GM18526 (cell line): ENCODE measurements around the gene SMYD3.

Experiments
- POLR2A ChIP-seq: IDR thresholded peaks from 3 replicates; pipeline ENCODE4 v1.6.1; 2011; ENCODE audit not compliant: insufficient read length; ENCODE audit errors: extremely low read depth

SMYD3 gene

DNA sequence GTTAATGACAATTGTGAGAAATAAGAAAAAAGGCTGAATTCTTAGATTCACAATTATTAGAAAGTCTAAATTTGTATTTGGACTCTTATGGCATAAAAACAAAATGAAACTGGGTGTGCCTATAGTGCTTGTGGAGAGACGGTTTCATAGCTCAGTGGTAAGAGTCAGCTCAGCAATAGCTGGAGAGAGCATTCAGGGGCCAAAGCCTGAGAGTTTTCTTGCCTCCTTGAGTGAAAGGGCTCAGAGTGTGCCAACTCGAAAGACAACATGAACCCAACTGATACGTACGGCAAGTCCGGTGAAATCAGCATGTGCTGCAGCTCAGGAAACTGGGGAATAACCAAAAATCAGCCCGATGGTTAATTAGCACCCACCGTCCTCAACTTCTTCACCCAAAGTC lies 577.9 kb downstream of the SMYD3 start:
- no peak for TF ChIP-seq POLR2A

DNA sequence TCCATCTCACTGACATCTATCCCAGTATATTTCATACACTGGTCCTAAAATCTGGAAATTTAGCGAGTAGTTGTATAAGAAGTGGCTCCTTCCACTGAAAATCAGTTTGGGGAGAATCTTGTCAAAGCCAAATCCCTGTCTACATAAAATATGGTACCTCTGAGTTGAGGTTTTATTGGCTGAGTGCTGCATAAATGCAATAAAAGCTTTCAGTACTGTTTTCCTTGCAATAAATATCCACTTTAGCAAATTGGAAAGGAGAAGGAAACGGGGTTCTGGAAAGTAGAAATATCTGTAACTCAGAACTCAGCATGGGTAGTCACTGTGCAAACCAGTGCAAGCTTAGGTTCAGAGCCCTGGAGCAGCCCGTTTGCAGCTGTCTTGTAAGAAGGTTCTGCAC lies 580.2 kb downstream of the SMYD3 start:
- no peak for TF ChIP-seq POLR2A

DNA sequence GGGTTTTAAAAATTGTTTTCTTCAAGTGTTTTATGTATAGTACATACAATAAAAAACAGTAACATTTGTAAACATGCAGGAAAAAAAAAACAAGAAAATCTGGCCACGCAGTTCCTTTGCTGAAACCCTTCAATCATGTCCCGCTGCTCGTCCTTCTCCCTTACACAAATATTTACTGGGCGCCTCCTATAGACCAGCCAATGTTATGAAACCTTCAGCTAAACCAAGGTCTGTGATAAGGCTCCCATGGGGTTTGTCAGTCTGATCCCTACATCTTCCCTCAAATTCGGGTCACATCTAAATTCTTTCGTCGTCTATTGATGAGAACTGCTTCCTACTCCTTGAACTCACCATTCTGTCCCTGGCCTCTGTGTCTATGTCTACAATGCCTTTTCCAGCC lies 583.9 kb downstream of the SMYD3 start:
- no peak for TF ChIP-seq POLR2A

DNA sequence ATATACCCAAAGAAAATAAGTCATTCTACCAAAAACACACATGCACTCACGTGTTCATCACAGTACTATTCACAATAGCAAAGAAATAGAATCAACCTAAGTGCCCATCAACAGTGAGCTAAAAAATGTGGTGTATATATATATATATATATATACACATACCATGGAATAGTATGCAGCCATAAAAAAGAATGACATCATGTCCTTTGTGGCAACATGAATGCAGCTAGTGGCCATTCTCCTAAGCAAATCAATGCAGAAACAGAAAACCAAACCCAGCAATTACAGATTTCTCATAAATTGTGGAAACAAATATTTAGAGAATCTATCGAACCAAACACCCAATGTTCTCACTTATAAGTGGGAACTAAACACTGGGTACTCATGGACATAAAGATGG lies 585.7 kb downstream of the SMYD3 start:
- TF ChIP-seq POLR2A: no peak

DNA sequence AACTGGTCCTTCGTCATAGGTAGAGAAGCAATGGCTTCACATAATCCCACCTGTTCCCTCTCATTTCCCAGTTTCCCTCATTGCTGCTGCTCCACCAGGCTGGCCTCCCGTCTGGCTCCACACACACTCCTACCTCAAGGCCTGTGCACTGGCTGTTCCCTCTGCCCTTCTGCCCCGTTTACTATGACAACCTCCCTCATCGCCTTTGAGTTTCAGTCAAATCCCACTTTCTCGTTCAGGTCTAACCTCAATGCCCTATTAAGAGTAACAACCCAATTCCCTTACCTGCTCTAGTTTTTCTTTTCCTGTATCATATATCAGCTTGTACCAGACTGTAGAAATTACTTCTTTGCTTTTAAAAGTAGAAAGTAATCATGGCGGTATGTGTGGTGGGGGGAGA lies 589.7 kb downstream of the SMYD3 start:
- TF ChIP-seq POLR2A: no peak

DNA sequence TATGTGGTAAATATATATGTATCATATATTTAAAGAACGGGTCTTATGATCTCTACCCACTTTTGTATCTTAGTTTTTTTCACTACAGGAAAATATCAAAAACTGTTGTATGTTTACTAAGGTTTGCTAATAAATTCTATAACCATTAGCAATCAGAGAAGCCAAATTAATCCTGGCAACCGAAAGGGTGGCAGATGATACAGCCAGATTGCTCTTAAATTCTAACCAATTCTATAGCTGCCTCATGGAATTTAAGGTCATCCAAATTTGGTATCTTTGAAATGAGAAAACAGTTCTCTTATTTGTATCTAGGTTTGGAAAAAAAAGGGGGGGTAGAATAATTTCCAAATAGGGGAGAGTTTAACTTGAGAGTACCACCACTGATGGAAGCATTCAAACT lies 591.2 kb downstream of the SMYD3 start:
- no peak for TF ChIP-seq POLR2A

DNA sequence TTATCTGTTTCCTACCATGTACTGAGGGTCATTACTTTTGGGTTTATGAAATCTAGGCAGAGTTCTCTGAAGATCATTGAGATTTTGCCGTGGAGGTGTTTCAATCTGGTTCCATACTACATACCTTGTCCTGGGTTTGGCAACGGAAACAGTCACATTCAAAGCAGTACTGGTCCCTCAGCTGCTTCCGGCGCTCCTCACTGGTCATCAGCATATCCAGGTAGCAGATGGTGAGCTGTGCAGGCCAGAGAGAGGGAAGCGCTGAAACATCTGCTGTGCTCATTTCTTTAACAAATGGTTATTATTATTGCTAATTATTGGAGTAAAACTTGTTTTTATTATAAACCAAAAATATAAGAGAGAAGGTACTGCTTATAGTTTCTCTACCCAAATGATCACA lies 591.7 kb downstream of the SMYD3 start:
- no peak for TF ChIP-seq POLR2A

DNA sequence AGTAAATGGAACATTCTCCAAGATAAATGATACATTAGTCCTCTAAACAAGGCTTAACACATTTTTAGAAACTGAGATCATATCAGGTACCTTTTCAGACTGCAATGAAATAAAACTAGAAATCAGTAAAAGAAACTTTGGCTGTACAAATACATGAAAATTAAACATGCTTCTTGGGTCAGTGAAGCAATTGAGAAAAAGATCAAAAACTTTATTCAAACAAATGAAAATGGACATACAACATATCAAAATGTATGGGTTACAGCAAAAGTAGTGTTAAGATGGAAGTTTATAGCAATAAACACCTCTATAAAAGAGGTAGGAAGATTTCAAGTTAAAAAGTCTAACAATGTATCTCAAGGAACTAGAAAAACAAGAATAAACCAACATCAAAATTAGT lies 598.5 kb downstream of the SMYD3 start:
- no peak for TF ChIP-seq POLR2A

DNA sequence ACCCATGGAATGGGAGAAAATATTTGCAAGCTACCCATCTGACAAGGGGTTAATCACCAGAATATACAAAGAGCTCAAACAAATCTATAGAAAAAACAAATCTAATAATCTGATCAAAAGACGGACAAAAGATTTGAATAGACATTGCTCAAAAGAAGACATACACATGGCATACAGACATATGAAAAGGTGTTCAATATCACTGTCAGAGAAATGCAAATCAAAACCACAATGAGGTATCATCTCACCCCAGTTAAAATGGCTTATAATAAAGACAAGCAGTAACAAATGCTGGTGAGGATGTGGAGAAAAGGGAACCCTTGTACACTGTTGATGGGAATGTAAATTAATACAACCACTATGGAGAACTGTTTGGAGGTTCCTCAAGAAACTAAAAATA lies 600.9 kb downstream of the SMYD3 start:
- TF ChIP-seq POLR2A: no peak

DNA sequence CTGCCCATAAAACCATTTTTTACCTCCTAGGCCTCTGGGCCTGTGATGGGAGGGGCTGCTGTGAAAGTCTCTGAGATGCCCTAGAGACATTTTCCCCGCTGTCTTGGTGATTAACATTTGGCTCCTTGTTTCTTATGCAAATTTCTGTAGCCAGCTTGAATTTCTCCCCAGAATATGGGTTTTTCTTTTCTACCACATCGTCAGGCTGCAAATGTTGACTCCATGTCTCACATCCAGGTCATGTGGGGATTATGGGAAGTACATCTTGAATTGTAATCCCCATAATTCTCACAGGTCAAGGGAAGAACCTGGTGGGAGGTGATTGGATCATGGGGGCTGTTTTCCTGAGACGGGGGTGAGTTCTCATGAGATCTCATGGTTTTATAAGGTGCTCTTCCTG lies 603.2 kb downstream of the SMYD3 start:
- no peak for TF ChIP-seq POLR2A

DNA sequence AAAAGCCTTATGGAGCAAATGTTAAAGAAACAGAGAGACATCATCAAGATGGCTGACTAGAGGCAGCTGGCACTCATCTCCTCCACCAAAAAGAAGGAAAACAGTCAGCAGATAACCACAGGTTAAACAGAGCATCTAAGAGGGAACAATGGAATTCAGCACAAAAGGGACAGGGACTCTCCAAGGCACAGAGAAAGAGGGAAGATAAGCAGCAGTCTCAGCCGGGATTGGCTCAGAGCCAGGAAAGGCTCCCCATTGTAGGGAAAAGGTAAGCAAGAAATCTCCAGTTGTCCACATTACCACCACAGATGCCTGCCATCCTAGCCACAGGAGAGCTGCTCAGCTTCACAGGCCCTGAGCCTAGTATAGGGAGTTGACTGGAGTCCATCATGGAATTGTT lies 605.5 kb downstream of the SMYD3 start:
- TF ChIP-seq POLR2A: no peak

DNA sequence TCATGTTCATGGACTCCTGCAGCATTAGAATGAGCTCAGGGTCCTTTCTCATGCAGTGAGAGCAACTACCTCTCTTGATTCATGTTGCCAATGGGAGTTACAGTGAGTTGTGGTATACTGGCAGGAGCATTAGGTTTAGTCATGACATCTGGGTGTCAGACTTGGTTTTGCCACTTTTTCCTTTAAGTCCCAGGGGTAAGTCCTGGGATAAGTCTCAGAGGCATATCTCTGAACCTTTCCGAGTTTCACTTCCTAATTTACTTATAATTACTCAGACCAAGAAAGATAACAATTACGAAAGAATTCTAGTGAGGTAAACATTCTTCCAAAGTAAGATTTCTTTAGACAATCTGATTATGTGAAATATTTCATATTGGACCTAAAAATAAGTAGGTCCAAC lies 606.0 kb downstream of the SMYD3 start:
- no peak for TF ChIP-seq POLR2A

DNA sequence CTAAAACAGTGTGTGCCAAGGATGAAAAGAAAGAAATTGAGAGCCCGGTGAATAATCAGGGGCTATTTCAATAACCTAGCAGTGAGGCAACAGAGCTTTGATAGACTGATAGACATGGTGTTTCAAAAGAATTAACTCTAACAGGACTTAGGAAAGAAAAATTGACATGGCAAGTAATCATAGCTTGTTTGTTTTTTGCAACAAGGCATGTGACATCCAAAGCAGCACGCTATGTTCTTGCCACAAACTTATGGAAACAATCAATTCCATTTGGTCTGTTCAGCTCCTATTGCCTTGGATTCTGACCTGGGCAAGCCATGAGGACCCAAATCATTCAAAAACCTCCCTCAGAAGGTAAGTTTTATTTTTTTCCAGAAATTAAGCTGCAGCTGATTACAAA lies 608.5 kb downstream of the SMYD3 start:
- no peak for TF ChIP-seq POLR2A

DNA sequence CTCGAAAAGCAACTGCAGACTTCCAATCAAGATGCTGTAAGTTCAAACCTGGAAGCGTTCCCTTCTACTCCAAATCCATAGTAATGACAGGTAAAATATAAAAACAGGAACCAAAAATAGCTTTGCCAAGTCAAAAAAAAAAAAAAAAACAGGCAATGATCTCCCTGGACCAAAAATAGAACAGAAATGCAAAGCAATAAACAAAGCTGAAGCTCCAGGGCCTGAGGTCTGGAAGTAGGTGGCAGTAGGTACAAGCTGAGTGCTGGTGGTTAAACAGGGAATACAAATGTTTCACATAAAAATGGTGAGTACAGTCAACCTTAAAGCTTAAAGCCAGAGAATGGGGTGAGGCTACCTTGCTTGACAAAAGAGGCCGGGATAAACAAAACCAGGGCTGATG lies 610.8 kb downstream of the SMYD3 start:
- no peak for TF ChIP-seq POLR2A

DNA sequence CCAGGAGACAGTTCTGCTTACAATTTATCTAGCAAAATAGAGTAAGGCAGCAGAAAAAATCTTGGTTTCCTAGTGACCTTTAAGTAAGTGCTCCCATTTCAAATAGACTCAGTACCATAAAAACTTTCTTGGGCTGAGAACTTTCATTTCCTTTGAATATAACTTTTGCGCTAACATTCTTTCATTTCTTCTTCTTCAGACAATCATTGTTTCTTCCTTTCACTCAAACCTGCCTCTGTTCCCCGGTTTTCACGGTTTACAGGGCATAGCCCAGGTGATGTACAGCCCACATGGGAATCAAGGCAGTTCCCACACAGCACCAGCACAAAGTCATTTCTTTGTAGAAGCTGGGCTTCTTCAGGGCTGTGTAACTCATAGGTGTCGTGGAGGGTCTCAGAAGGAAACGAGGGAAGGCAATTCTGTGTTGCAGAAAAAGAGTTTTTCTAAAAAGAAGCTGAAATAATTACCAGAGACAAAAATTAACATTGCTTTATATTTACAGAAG lies 611.6 kb downstream of the SMYD3 start:
- TF ChIP-seq POLR2A: no peak

DNA sequence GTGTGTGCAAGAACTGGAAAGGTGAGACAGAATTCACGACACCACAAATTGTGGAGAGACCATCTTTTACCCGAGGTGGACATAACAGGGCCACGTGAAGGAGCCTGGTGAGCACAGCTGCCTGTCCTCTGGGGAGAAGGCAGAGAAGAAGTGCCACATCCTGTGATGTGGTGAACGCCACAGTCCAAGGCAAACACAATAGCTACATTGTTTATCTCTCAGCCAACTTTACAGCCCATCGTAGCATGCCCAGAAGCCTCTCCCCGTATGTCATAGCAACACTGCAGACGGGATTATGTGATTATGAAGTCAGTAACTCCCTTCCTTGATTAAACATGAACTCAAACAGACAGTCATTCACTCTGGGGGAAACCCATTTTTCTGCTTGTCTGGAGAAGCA lies 612.2 kb downstream of the SMYD3 start:
- no peak for TF ChIP-seq POLR2A

DNA sequence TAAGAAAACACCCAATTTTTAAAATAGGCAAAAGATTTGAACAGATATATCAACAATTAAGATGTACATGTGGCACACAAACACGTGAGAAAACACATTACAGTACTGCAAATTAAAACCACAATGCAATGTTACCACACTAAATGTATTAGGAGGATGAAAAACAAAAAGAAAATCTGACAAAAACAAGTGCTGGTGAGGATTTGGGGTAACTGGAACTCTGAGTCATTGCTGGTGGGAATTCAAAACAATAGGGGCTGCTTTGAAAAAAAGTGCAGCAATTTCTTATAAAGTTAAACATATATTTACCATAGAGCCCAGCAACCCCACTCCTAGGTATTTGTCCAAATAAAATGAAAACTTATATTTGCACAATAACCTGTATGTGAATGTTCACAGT lies 614.1 kb downstream of the SMYD3 start:
- no peak for TF ChIP-seq POLR2A

DNA sequence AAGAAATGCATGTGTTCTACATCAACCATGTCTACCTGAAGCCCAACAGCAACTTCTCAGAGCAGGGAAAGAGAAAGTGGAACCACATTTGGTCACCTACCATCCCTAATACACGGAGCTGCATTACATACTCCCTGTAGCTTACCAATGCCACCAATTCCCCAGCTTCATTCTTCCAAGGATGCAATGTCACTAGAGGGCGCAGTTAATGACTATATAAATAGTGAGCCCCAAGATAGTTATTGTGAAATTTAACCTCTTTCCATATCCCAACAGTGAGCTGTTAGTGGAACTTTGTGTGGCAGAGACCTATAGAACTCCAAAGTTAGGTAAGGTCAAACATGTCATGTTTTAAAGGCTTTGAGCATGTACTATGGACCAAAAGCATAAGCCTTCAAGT lies 618.3 kb downstream of the SMYD3 start:
- no peak for TF ChIP-seq POLR2A

DNA sequence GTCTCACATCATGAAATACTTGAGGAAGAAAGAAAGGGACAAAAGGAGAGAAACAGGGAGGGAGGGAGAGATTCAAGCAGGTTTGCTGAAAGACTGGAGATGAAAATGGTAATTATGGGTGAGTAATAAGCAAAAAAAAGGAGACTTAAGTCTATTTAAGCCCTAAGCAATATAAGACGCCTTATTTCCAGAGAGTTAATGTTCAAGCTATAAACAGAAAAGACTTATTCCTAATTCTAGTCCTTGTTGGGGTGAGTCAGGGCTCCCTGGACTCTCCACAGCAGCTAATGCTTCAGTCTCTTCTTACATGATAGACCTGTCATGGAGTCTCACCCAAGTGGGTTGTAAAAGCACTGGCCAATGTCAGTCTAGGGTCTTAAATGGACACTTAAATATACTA lies 619.2 kb downstream of the SMYD3 start:
- TF ChIP-seq POLR2A: no peak
